HEK293 (cell line): ENCODE data around the gene EPAS1.

ENCODE experiments used
- CTCF ChIA-PET: fragments of 350-600 bp; formaldehyde crosslinking; extraction: SDS; loops from one replicate; lab custom pipeline; 2021; ENCODE audit warnings: antibody characterized with exemption; lab: Yijun Ruan, JAX
- POLR2A ChIA-PET: fragments of 300-600 bp; formaldehyde crosslinking; extraction: SDS; loops from one replicate; lab custom pipeline; 2020; ENCODE audit warnings: antibody characterized with exemption, inconsistent platforms; lab: Yijun Ruan, JAX
- H3K27ac ChIP-seq: fragments of 200-500 bp; sonication (Bioruptor generic); 2 replicates; pipeline ENCODE4 v1.5.1; 2014; ENCODE audit warnings: low read depth, low read length, control low read depth, inconsistent platforms; ENCODE audit errors: extremely low read depth
- H3K36me3 ChIP-seq, 2 experiments: fragments of 200-500 bp in 1 of 2; sonication (Bioruptor generic) in 1 of 2; 1 replicate in 1 of 2; 2 replicates in 1 of 2; pipeline ENCODE4 v1.5.1; 2014 to 2017; ENCODE audit warnings: inconsistent platforms in 2 of 2, low read length in 2 of 2; ENCODE audit not compliant: control insufficient read depth in 2 of 2, insufficient read depth in 1 of 2
- H3K4me1 ChIP-seq: fragments of 200-500 bp; sonication (Bioruptor generic); 2 replicates; pipeline ENCODE4 v1.5.1; 2014; ENCODE audit warnings: mild to moderate bottlenecking, low read length, inconsistent platforms; ENCODE audit not compliant: control insufficient read depth, insufficient read depth
- H3K4me3 ChIP-seq: 2 replicates; pipeline ENCODE4 v1.5.1; 2011; ENCODE audit warnings: low read depth, mild to moderate bottlenecking, control low read depth, low read length, moderate library complexity
- H3K9me3 ChIP-seq: fragments of 200-500 bp; sonication (Bioruptor generic); 2 replicates; pipeline ENCODE4 v1.5.1; 2014; ENCODE audit warnings: low read depth, low read length, inconsistent platforms; ENCODE audit not compliant: control insufficient read depth, insufficient read depth
- GLIS1 ChIP-seq: fragments of 450-650 bp; formaldehyde crosslinking; IDR thresholded peaks from 2 replicates; pipeline ENCODE4 v1.5.1; 2016; ENCODE audit warnings: missing biosample characterization, missing genetic modification characterization
- KLF16 ChIP-seq: fragments of 450-650 bp; formaldehyde crosslinking; IDR thresholded peaks from 2 replicates; pipeline ENCODE4 v1.5.1; 2017; ENCODE audit warnings: missing biosample characterization, missing genetic modification characterization
- MZF1 ChIP-seq: fragments of 450-650 bp; formaldehyde crosslinking; IDR thresholded peaks from 2 replicates; pipeline ENCODE4 v1.5.1; 2017; ENCODE audit warnings: missing biosample characterization, missing genetic modification characterization, borderline replicate concordance
- SP2 ChIP-seq: fragments of 450-650 bp; formaldehyde crosslinking; IDR thresholded peaks from 2 replicates; pipeline ENCODE4 v1.5.1; 2016; ENCODE audit warnings: missing biosample characterization, missing genetic modification characterization
- WT1 ChIP-seq: fragments of 450-650 bp; formaldehyde crosslinking; IDR thresholded peaks from 2 replicates; pipeline ENCODE4 v1.5.1; 2016; ENCODE audit warnings: missing biosample characterization, missing genetic modification characterization
- YY1 ChIP-seq: fragments of 450-650 bp; formaldehyde crosslinking; IDR thresholded peaks from 2 replicates; pipeline ENCODE4 v1.5.1; 2018; ENCODE audit warnings: missing biosample characterization, missing genetic modification characterization
- ZBTB48 ChIP-seq: fragments of 450-650 bp; formaldehyde crosslinking; IDR thresholded peaks from 2 replicates; pipeline ENCODE4 v1.5.1; 2016; ENCODE audit warnings: missing biosample characterization, missing genetic modification characterization
- ZFHX2 ChIP-seq: fragments of 450-650 bp; formaldehyde crosslinking; conservative IDR thresholded peaks from 2 replicates; pipeline ENCODE4 v1.5.1; 2016; ENCODE audit warnings: missing biosample characterization, missing genetic modification characterization
- ZNF133 ChIP-seq: fragments of 450-650 bp; formaldehyde crosslinking; IDR thresholded peaks from 2 replicates; pipeline ENCODE4 v1.5.1; 2016; ENCODE audit warnings: missing biosample characterization, missing genetic modification characterization
- ZNF138 ChIP-seq: fragments of 450-650 bp; formaldehyde crosslinking; IDR thresholded peaks from 2 replicates; pipeline ENCODE4 v1.5.1; 2016; ENCODE audit warnings: missing biosample characterization, missing genetic modification characterization, borderline replicate concordance
- ZNF214 ChIP-seq: fragments of 450-650 bp; formaldehyde crosslinking; IDR thresholded peaks from 2 replicates; pipeline ENCODE4 v1.5.1; 2017; ENCODE audit warnings: missing biosample characterization, mild to moderate bottlenecking, missing genetic modification characterization, borderline replicate concordance
- ZNF488 ChIP-seq: fragments of 450-650 bp; formaldehyde crosslinking; IDR thresholded peaks from 2 replicates; pipeline ENCODE4 v1.5.1; 2016; ENCODE audit warnings: missing biosample characterization, missing genetic modification characterization
- ZNF514 ChIP-seq: fragments of 450-650 bp; formaldehyde crosslinking; IDR thresholded peaks from 2 replicates; pipeline ENCODE4 v1.5.1; 2016; ENCODE audit warnings: missing biosample characterization, missing genetic modification characterization
- ZNF521 ChIP-seq: fragments of 450-650 bp; formaldehyde crosslinking; IDR thresholded peaks from 2 replicates; pipeline ENCODE4 v1.5.1; 2017; ENCODE audit warnings: missing biosample characterization, mild to moderate bottlenecking, missing genetic modification characterization
- ZNF549 ChIP-seq: fragments of 450-650 bp; IDR thresholded peaks from 2 replicates; pipeline ENCODE4 v1.5.1; 2018; ENCODE audit warnings: missing biosample characterization, missing genetic modification characterization, mild to moderate bottlenecking, inconsistent platforms, moderate library complexity
- ZNF701 ChIP-seq: fragments of 450-650 bp; formaldehyde crosslinking; IDR thresholded peaks from 2 replicates; pipeline ENCODE4 v1.5.1; 2016; ENCODE audit warnings: missing biosample characterization, missing genetic modification characterization
- ZNF707 ChIP-seq: fragments of 450-650 bp; formaldehyde crosslinking; IDR thresholded peaks from 2 replicates; pipeline ENCODE4 v1.5.1; 2016; ENCODE audit warnings: missing biosample characterization, missing genetic modification characterization
- ZNF747 ChIP-seq: fragments of 450-650 bp; formaldehyde crosslinking; IDR thresholded peaks from 2 replicates; pipeline ENCODE4 v1.5.1; 2016; ENCODE audit warnings: missing biosample characterization, missing genetic modification characterization
- ZNF837 ChIP-seq: fragments of 450-650 bp; formaldehyde crosslinking; IDR thresholded peaks from 2 replicates; pipeline ENCODE4 v1.5.1; 2016; ENCODE audit warnings: missing biosample characterization, missing genetic modification characterization
- ZSCAN18 ChIP-seq: fragments of 450-650 bp; formaldehyde crosslinking; IDR thresholded peaks from 2 replicates; pipeline ENCODE4 v1.5.1; 2016; ENCODE audit warnings: missing biosample characterization, missing genetic modification characterization
- TF ChIP-seq, protein P1 (sequence below): fragments of 450-650 bp; formaldehyde crosslinking; IDR thresholded peaks from 2 replicates; pipeline ENCODE4 v1.5.1; 2016; ENCODE audit warnings: missing biosample characterization, missing genetic modification characterization
- TF ChIP-seq, protein P2 (sequence below): fragments of 450-650 bp; formaldehyde crosslinking; optimal IDR thresholded peaks from 2 replicates; pipeline ENCODE3; 2016; ENCODE audit warnings: missing biosample characterization, mild to moderate bottlenecking, missing genetic modification characterization
- TF ChIP-seq, protein P3 (sequence below): fragments of 450-650 bp; formaldehyde crosslinking; IDR thresholded peaks from 2 replicates; pipeline ENCODE4 v1.5.1; 2017; ENCODE audit warnings: missing biosample characterization, missing genetic modification characterization

The EPAS1 gene

GRCh38 chr2:46428911-46429436, 131.8 kb downstream of the EPAS1 start:
- H3K36me3 ChIP-seq: no peaks in the 10 kb centered on the region
- no peak overlapping the region for H3K27ac ChIP-seq
- H3K4me3 ChIP-seq: no peak overlapping the region
- H3K4me1 ChIP-seq: no peaks in the 10 kb centered on the region
- ChIA-PET POLR2A (no interaction called here), CTCF (no interaction called here)
- TF ChIP-seq ZNF747 (no peak), YY1 (tag by site-specific recombination) (no peak), SP2 (tag by site-specific recombination) (no peak), GLIS1 (no peak), ZNF514 (no peak)
- TF ChIP-seq, protein P1, sequence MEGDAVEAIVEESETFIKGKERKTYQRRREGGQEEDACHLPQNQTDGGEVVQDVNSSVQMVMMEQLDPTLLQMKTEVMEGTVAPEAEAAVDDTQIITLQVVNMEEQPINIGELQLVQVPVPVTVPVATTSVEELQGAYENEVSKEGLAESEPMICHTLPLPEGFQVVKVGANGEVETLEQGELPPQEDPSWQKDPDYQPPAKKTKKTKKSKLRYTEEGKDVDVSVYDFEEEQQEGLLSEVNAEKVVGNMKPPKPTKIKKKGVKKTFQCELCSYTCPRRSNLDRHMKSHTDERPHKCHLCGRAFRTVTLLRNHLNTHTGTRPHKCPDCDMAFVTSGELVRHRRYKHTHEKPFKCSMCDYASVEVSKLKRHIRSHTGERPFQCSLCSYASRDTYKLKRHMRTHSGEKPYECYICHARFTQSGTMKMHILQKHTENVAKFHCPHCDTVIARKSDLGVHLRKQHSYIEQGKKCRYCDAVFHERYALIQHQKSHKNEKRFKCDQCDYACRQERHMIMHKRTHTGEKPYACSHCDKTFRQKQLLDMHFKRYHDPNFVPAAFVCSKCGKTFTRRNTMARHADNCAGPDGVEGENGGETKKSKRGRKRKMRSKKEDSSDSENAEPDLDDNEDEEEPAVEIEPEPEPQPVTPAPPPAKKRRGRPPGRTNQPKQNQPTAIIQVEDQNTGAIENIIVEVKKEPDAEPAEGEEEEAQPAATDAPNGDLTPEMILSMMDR: no peak
- TF ChIP-seq, protein P2, sequence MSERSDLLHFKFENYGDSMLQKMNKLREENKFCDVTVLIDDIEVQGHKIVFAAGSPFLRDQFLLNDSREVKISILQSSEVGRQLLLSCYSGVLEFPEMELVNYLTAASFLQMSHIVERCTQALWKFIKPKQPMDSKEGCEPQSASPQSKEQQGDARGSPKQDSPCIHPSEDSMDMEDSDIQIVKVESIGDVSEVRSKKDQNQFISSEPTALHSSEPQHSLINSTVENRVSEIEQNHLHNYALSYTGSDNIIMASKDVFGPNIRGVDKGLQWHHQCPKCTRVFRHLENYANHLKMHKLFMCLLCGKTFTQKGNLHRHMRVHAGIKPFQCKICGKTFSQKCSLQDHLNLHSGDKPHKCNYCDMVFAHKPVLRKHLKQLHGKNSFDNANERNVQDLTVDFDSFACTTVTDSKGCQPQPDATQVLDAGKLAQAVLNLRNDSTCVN (tag by site-specific recombination): no peak
- no peaks in the 10 kb centered on the region for H3K9me3 ChIP-seq

GRCh38 chr2:46430413-46430812, 133.2 kb downstream of the EPAS1 start:
- H3K36me3 ChIP-seq: no peaks in the 10 kb centered on the region
- no peak for TF ChIP-seq ZBTB48 (tag by site-specific recombination)
- TF ChIP-seq ZNF549 (tag by site-specific recombination): no peak
- POLR2A ChIA-PET: no interaction called here
- H3K4me3 ChIP-seq: no peak overlapping the region
- CTCF ChIA-PET: interaction anchor here (0.6 to 1.1 kb wide), 2 partner anchors 341 to 402 kb away, joined by 4 to 5 read pairs; no protein-coding TSS in a partner anchor
- H3K4me1 ChIP-seq: no peaks in the 10 kb centered on the region
- H3K27ac ChIP-seq: no peak overlapping the region
- no peaks in the 10 kb centered on the region for H3K9me3 ChIP-seq

- ChIA-PET POLR2A (no interaction called here), CTCF (interaction anchor here (1.1 kb wide), 1 partner anchor 403 kb away, joined by 5 read pairs; no protein-coding TSS in a partner anchor)
- no peaks in the 10 kb centered on the region for H3K36me3 ChIP-seq
Observed at GRCh38 chr2:46430992-46431391, 133.8 kb downstream of the EPAS1 start.

More at GRCh38 chr2:46430992-46431391, 133.8 kb downstream of the EPAS1 start:
- no peak overlapping the region for H3K27ac ChIP-seq
- no peak for TF ChIP-seq ZNF138 (tag by site-specific recombination)
- no peak for TF ChIP-seq ZNF488 (tag by site-specific recombination)
- TF ChIP-seq ZNF701 (tag by site-specific recombination): no peak
- no peak for TF ChIP-seq ZFHX2 (tag by site-specific recombination)
- TF ChIP-seq, protein P3, sequence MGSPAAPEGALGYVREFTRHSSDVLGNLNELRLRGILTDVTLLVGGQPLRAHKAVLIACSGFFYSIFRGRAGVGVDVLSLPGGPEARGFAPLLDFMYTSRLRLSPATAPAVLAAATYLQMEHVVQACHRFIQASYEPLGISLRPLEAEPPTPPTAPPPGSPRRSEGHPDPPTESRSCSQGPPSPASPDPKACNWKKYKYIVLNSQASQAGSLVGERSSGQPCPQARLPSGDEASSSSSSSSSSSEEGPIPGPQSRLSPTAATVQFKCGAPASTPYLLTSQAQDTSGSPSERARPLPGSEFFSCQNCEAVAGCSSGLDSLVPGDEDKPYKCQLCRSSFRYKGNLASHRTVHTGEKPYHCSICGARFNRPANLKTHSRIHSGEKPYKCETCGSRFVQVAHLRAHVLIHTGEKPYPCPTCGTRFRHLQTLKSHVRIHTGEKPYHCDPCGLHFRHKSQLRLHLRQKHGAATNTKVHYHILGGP (tag by site-specific recombination): no peak
- no peak for TF ChIP-seq ZNF521 (tag by site-specific recombination)
- no peak for TF ChIP-seq ZSCAN18 (tag by site-specific recombination)
- no peak for TF ChIP-seq KLF16 (tag by site-specific recombination)
- TF ChIP-seq ZNF133 (tag by site-specific recombination): no peak
- TF ChIP-seq ZNF214 (tag by site-specific recombination): no peak
- no peak for TF ChIP-seq MZF1
- TF ChIP-seq, protein P2 (tag by site-specific recombination): no peak
- no peak for TF ChIP-seq ZNF837 (tag by site-specific recombination)
- TF ChIP-seq WT1 (tag by site-specific recombination): no peak
- no peak for TF ChIP-seq ZNF707 (tag by site-specific recombination)
- TF ChIP-seq, all 188 proteins: peak for 0
- Histone ChIP-seq H3K4me1 (no peaks in the 10 kb centered on the region), H3K4me3 (no peak overlapping the region), H3K9me3 (no peaks in the 10 kb centered on the region)
